HG02588 (cell line): ENCODE results near the gene TRIM37.
"Not testable (repeated sequence)": the region's sequence is repeated elsewhere in the genome, so short reads cannot be mapped to it uniquely, and the experiment has no call there.

Experiments
- ATAC-seq: cut with Tn5 transposase; IDR thresholded peaks from one replicate; pipeline ENCODE4 v1.9.1; 2021; ENCODE audit warnings: mild to moderate bottlenecking, moderate library complexity; ENCODE audit not compliant: unreplicated experiment

TRIM37 gene

DNA sequence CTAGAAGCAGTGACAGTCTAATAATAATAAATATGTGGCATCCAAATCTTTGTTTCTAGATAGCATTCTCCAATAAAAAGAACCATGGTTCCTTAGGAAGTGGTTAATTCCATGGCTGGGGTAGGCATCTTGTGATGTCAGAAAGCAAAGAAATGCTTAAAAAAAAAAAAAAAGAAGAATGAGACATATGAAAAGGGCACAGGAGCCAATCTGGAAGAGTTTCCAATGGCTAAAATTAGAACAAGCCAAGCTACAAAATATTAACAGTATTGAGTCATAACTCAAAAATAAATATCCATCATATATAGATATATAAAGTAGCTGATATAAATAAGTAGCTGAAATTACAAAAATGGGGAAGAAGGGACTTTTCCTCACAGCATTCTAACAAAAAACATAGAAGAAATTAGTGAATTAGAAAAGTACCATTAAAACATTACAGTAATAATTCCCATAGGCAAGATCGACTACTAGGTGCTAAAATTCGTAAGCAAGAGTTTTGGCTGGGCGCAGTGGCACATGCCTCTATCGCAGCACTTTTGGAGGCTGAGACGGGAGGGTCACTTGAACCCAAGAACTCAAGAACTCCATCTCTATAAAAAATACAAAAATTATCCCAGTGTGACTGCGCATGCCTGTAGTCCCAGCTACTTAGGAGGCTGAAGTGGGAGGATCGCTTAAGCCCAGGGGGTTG lies 111.3 kb downstream of the TRIM37 start:
- ATAC-seq = no peak

DNA sequence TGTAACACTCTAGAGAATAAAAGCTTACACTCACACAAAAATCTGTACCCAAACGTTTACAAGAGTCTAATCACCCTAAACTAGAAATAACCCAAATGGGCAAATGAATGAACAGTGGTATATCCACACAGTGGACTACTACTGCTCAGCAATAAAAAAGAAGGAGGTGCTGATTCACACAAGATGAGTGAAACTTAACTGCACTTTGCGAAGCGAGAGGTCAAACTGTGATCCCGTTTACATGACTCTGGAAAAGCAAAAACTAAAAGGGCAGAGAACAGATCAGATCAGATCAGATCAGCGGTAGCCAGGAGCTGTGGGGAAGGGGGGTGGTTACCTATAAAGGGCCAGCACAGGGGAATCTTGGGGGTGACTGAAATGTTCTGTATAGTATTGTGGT lies 113.4 kb downstream of the TRIM37 start:
- no peak for ATAC-seq

DNA sequence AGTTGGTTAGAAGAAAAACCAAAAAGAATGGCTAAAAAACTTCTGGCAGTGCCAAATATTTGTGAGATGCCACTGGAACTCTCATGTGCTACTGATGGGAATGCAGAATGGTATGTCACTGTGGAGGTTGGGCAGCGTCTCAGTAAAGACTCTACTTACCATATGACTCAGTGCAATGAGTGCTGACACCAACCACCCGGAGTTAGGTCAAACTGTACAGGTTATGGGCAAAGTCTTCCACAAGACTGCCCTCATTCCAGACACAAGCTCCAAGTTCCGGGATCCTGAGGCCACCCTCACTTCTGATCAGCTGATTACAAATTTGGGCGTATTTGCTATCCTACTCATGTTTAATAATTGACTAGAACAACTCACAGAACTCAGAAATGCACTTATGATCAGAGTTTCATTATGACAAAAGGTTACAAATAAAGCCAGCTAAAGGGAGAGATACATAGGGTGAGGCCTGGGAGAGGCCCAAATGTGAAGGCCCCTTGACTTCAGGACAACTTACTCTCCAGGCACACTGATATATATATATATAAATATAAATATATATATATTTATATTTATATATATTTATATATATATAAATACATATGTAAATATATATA lies 114.9 kb downstream of the TRIM37 start:
- ATAC-seq = no peak

- ATAC-seq = no peak
Observed at GRCh38 chr17:58989629-58990028, 117.1 kb downstream of the TRIM37 start.

DNA sequence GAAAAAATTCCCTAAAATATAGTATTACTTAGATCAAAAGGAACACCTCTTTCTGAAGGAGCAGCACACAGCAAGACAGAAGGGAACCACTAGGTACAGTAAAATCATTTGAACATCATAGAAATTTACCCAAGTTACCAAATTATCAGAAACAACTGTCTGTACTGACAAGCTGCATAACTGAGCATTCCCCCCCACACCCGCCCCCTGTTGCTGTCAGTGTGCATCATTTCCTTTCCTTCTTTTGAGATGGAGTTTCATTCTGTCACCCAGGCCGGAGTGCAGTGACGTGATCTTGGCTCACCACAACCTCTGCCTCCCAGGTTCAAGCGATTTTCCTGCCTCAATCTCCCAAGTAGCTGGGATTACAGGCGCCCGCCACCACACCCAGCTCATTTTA lies 120.7 kb downstream of the TRIM37 start:
- ATAC-seq = no peak

GRCh38 chr17:58985367-58985766 lies 121.3 kb downstream of the TRIM37 start:
- no peak for ATAC-seq

DNA sequence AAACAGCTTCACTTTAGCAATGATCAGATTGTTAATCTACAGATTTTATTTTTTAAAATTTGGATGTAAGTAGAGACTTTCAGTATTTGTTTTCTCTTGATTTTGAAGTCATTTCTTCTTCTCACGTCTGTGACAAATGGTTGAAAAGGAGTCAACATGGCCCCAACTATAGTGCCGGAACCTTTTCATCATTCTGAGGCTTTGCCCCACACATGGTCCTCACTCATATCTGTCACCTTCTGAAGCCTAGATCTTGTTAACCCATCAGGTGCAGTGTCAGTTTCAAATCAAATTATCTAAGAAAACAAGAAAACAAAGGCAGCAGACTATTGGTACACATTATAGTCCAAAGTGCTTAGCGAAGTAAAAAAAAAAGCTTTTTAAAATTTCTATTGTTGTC lies 124.1 kb downstream of the TRIM37 start:
- ATAC-seq = no peak

- no peak for ATAC-seq
Observed at GRCh38 chr17:58980706-58981481, 125.8 kb downstream of the TRIM37 start.

DNA sequence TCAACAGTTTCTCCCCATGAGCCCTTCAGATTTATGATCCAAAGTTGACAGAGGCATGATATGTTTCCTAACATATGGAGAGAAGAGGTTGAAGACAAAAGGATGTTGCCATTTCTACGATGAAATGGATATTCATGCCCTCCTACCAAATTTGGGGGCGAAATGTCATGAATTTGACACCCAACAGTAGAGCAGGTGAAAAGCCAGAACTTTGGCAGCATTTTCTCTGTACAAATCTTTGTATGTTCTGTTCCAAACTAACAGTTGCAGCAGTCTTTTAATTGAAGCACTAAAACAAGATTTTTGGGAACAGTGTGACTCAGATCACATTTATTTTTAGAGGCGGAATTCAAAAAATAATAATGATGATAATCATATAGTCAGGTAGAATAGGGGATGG lies 130.1 kb downstream of the TRIM37 start:
- ATAC-seq = no peak

GRCh38 chr17:58974354-58974753 lies 132.3 kb downstream of the TRIM37 start:
- ATAC-seq = no peak

DNA sequence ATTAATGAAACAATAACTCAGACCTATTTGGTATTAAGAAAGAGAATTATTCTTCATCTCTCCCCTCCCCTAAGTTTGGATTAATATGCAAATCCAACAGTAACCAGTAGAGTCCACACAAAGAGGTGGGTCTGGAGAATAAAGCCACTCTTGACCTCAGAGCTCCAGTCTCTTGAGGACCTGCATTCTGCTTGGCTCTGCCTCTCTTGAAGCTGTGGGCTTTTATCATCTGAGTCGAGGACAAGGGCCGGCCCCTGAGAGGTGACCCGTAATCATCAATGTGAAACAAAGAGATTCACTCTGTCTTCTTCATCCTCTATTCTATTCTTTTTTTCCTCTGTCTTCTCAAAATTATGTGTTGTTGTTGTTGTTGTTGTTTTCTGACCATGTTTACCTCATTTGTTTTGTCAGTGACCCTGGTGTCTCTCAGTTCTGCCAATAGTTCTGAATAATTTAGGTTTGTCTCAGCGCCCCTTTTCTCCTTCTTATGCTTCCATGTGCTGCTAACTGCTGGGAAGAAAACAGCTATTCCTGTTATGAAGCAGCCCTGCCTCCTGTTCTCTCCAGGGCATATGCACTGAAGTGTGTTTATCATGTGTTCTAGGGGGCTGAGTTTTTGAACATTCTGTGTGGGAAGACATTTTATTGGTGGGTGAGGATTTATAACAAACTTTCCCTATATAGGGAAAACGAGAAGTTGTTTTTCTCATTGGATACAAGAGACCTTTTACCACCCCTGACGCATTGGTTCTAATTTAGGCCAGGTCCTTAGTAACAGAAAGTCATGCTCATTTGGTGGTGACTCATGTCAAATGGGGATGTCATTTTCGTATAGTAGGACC lies 135.8 kb downstream of the TRIM37 start:
- no peak for ATAC-seq

DNA sequence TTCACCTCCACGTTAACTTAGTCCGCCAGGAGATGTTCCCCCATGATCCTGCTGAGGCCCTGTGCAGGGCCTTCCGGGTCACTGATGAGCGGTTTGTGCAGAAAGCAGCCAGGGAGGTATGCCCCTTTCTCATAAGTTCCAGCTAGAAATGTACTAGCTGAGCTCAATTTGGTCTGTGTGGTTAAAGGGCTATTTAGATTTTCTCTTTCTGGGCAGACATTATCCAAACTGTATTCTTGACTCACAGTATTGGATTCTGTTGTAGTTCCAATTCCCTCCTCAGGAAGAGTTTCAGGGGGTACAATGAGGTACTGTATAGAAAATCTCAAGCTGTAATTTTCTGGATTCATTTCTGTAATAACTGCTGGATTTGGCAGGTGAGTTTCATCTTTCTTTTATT lies 137.1 kb downstream of the TRIM37 start:
- ATAC-seq = no peak

DNA sequence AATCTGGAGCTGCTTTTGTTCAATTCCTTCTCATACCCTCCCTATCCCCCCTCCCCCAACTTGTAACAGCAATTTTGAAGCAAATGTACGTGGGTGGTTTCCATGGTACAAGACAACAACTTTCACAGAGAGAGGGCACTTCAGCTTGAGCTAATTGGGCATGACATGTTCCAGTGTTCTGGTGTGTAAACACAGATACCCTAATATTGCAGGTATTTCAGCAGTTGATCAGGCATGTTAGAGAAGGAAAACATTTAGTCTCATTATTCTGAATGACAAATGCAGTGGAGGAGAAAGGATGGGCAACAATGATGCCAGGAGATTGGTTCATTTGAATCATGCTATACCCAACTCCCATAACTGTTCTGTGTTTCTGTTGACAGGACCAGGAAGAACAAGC lies 137.5 kb downstream of the TRIM37 start:
- ATAC-seq = no peak

GRCh38 chr17:58968426-58969061 lies 138.1 kb downstream of the TRIM37 start:
- ATAC-seq = no peak

- no peak for ATAC-seq
Observed at GRCh38 chr17:58966208-58966607, 140.5 kb downstream of the TRIM37 start.

DNA sequence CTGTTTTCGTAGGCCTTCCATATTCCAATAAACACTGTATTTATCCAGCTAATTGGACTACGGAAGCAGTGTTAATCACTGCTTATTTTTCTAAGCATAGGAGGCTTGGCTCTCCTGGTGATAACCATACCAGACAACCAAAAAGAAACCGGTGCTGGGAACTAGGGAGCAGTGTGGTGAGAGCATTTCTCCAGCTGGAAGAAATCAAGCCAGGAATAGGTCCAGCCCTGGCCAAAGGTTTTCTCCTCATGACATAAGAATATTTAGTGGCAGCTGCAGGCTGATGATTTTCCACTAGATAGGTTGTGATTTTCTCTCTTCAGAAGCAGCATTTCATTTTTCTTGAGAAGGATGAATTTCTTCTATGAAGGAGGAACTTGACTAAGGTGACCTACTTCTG lies 141.5 kb downstream of the TRIM37 start:
- no peak for ATAC-seq

DNA sequence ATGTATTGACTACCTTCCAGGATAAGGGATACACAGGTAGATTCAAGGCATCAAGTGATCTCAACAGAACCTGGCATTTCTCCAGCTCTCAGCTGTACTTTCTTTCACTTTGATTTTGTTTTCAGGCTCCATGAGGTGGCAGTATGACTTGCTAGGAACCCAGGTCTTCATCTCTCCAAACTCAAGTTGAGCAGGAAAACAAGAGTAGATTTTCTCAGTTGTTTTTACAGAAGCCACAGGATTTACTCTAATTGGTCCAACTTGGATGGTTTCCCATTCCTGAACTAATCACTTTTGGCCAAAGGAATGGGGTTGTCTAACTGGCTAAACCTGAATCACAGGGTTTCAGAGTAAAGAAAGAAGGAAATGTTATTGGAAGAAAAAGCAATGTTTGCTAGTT lies 146.6 kb downstream of the TRIM37 start:
- ATAC-seq = no peak

- ATAC-seq = not testable (repeated sequence)
Observed at GRCh38 chr17:58957725-58958073, 149.0 kb downstream of the TRIM37 start.

DNA sequence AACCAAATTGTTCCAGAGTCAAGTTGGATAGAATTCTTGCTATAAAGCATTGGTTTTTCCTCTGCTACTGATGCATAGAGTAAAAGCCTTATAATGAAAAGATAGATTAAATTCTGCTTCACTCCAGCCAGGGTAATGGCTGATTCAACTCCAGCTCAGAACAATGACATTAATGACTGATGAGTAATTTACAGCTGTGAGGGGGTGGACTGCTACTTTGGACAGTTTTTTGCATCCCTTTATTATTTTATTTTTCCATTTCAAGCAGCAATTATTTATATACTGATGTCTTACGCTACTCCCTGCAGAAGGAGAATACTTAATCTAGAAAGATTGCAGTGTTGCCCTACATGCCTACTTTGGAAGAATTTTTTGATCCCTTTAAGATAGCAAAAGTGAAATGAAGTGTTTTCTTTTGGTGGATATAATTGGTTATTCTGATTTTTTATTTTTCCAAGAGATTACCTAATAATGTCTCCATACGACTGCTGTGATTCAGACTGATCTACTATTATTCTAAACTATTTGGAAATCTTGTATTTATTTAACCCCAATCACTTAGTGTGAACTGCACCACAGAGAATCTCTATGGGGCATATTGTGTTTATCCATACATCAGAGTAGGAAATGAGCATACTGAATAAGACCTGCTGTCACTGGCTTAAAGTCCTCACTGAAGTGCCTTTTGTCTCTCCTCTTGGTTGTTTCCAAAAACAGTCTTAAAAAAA lies 149.5 kb downstream of the TRIM37 start:
- no peak for ATAC-seq

DNA sequence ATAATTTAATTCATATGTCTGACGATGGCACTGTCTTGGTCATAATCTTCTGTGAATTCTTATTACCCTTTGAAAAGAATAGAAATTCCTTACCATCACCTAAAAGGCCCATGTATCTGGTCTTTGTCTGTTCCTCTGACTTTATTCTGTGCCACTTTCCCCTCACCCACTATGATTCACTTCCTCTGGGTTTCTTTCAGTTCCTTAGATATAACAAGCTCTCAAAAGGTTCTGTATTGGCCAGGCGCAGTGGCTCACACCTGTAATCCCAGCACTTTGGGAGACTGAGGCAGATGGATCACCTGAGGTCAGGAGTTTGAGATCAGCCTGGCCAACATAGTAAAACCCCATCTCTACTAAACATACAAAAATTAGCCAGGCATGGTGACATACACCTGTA lies 152.3 kb downstream of the TRIM37 start:
- ATAC-seq = not testable (repeated sequence)
